Measurements from ENCODE around the gene AKAP13. TPM values are rescaled to one million over a fixed set of nuclear protein-coding genes. Genes with fewer than 3 reads are reported as not detected.

The AKAP13 gene
- total RNA-seq, 3 donors from 2014 or later: 198 to 331 (median 259) TPM

GRCh38 chr15:85388566-85389305, 8.3 kb downstream of the AKAP13 start:
- Histone ChIP-seq H3K4me3 (no peak overlapping the region), H3K27me3 (no peaks in the 10 kb centered on the region), H3K27ac (no peak overlapping the region), H3K36me3 (no peaks in the 10 kb centered on the region), H3K4me1 (peaks cover 0 to 2% of the 10 kb centered on the region in 2 donors), H3K9me3 (no peaks in the 10 kb centered on the region)
- intact Hi-C loops (cut with DNase I; ENCODE audit: low total_unique reads): no loop called here
- TF ChIP-seq CTCF (IDR thresholded peaks at IDR 0.05) (no peak), POLR2A (IDR thresholded peaks at IDR 0.05) (no peak)
- no peak for DNase-seq (ENCODE audit: low spot score in 2 of 2)

- no peaks in the 10 kb centered on the region for H3K4me1 ChIP-seq
- no peak for TF ChIP-seq POLR2A (IDR thresholded peaks at IDR 0.05)
- TF ChIP-seq POLR2AphosphoS5 (IDR thresholded peaks at IDR 0.05): no peak
- no peak for TF ChIP-seq CTCF (IDR thresholded peaks at IDR 0.05)
Measured at GRCh38 chr15:85389306-85389650, 8.9 kb downstream of the AKAP13 start.

GRCh38 chr15:85389772-85390171, 9.4 kb downstream of the AKAP13 start:
- Histone ChIP-seq H3K27ac (no peak overlapping the region), H3K36me3 (no peaks in the 10 kb centered on the region), H3K9me3 (no peaks in the 10 kb centered on the region), H3K4me1 (no peaks in the 10 kb centered on the region), H3K4me3 (no peak overlapping the region), H3K27me3 (no peaks in the 10 kb centered on the region)
- TF ChIP-seq POLR2AphosphoS5 (IDR thresholded peaks at IDR 0.05) (no peak), POLR2A (IDR thresholded peaks at IDR 0.05) (no peak), CTCF (IDR thresholded peaks at IDR 0.05) (no peak)
- no peak for DNase-seq (ENCODE audit: low spot score in 2 of 2)
- intact Hi-C loops (cut with DNase I; ENCODE audit: low total_unique reads): no loop called here

More at GRCh38 chr15:85389306-85389650, 8.9 kb downstream of the AKAP13 start:
- no peaks in the 10 kb centered on the region for H3K36me3 ChIP-seq
- intact Hi-C loops (cut with DNase I; ENCODE audit: low total_unique reads): no loop called here
- H3K4me3 ChIP-seq: no peak overlapping the region
- H3K27me3 ChIP-seq: no peaks in the 10 kb centered on the region
- DNase-seq (ENCODE audit: low spot score in 2 of 2): no peak
- H3K9me3 ChIP-seq: no peaks in the 10 kb centered on the region
- no peak overlapping the region for H3K27ac ChIP-seq

GRCh38 chr15:85393210-85393609, 12.8 kb downstream of the AKAP13 start:
- TF ChIP-seq CTCF (IDR thresholded peaks at IDR 0.05): no peak
- TF ChIP-seq POLR2A (IDR thresholded peaks at IDR 0.05): no peak
- TF ChIP-seq POLR2AphosphoS5 (IDR thresholded peaks at IDR 0.05): no peak
- no peaks in the 10 kb centered on the region for H3K9me3 ChIP-seq
- H3K4me1 ChIP-seq: peaks cover 0 to 4% of the 10 kb centered on the region in 2 donors
- intact Hi-C loops (cut with DNase I; ENCODE audit: low total_unique reads): no loop called here
- no peaks in the 10 kb centered on the region for H3K36me3 ChIP-seq
- H3K27me3 ChIP-seq: no peaks in the 10 kb centered on the region
- no peak overlapping the region for H3K4me3 ChIP-seq
- no peak overlapping the region for H3K27ac ChIP-seq
- no peak for DNase-seq (ENCODE audit: low spot score in 2 of 2)

- Histone ChIP-seq H3K4me3 (no peak overlapping the region), H3K27me3 (no peaks in the 10 kb centered on the region), H3K27ac (no peak overlapping the region), H3K9me3 (no peaks in the 10 kb centered on the region), H3K4me1 (peaks cover 0 to 4% of the 10 kb centered on the region in 2 donors), H3K36me3 (no peaks in the 10 kb centered on the region)
- DNase-seq (ENCODE audit: low spot score in 2 of 2): no peak
- intact Hi-C loops (cut with DNase I; ENCODE audit: low total_unique reads): no loop called here
- TF ChIP-seq POLR2A (IDR thresholded peaks at IDR 0.05): no peak
- no peak for TF ChIP-seq CTCF (IDR thresholded peaks at IDR 0.05)
- no peak for TF ChIP-seq POLR2AphosphoS5 (IDR thresholded peaks at IDR 0.05)
Measured at GRCh38 chr15:85394554-85395333, 14.3 kb downstream of the AKAP13 start.

All from breast epithelium (tissue), 4 donors.